RWPE1 (cell line): ENCODE data around the gene CDC42EP4.
A peak's percentile ranks its signal among the peaks of the same experiment; 100 is the strongest.
"Not testable (repeated sequence)": the region's sequence is repeated elsewhere in the genome, so short reads cannot be mapped to it uniquely, and the experiment has no call there.

Experiments used
- CTCF ChIA-PET: fragments of 350-600 bp; sonication (Branson Sonifier 250); formaldehyde crosslinking; extraction: SDS; loops from one replicate; lab custom pipeline; 2021; lab: Yijun Ruan, JAX
- POLR2A ChIA-PET: fragments of 400-600 bp; formaldehyde crosslinking; extraction: SDS; loops from one replicate; lab custom pipeline; 2020; ENCODE audit warnings: antibody characterized with exemption; ENCODE audit not compliant: low non-redundant PET; lab: Yijun Ruan, JAX
- DNase-seq: peaks from one replicate; pipeline ENCODE4 v3.0.0; 2012; ENCODE audit warnings: low spot score
- H3K27ac ChIP-seq: fragments of 450-650 bp; 2 replicates; pipeline ENCODE4 v1.5.1; 2017
- TF ChIP-seq, protein P1 (sequence below): fragments of 450-650 bp; conservative IDR thresholded peaks from 2 replicates; pipeline ENCODE4 v1.5.1; 2017; ENCODE audit warnings: low read depth, mild to moderate bottlenecking

The CDC42EP4 gene

DNA sequence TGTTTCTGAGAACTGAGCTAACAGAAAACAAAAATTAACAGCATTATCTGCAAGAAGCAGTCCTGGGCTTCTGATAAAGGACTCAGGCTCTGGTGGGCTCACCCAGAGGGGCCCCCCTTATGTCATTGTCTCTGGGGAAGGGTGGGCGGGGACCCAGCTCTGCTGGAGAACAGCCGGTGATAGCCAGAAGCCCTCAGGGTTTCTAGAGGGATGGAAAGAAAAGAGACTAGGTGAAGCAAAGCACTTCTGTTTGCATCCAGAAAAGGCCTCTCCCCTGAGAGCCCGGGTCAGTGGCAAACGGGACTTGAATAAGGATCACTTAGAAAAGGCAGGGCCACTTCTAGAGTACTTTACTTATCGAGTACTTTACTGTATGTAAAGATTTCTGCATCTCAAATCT lies 7.0 kb upstream of the CDC42EP4 start:
- peak overlapping the region; percentile 84 for H3K27ac ChIP-seq
- POLR2A ChIA-PET = interaction anchor here (0.6 kb wide), 1 partner anchor 11 kb away, joined by 7 read pairs; no protein-coding TSS in a partner anchor
- CTCF ChIA-PET = no interaction called here
- TF ChIP-seq, protein P1, sequence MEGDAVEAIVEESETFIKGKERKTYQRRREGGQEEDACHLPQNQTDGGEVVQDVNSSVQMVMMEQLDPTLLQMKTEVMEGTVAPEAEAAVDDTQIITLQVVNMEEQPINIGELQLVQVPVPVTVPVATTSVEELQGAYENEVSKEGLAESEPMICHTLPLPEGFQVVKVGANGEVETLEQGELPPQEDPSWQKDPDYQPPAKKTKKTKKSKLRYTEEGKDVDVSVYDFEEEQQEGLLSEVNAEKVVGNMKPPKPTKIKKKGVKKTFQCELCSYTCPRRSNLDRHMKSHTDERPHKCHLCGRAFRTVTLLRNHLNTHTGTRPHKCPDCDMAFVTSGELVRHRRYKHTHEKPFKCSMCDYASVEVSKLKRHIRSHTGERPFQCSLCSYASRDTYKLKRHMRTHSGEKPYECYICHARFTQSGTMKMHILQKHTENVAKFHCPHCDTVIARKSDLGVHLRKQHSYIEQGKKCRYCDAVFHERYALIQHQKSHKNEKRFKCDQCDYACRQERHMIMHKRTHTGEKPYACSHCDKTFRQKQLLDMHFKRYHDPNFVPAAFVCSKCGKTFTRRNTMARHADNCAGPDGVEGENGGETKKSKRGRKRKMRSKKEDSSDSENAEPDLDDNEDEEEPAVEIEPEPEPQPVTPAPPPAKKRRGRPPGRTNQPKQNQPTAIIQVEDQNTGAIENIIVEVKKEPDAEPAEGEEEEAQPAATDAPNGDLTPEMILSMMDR = no peak
- no peak for DNase-seq

DNA sequence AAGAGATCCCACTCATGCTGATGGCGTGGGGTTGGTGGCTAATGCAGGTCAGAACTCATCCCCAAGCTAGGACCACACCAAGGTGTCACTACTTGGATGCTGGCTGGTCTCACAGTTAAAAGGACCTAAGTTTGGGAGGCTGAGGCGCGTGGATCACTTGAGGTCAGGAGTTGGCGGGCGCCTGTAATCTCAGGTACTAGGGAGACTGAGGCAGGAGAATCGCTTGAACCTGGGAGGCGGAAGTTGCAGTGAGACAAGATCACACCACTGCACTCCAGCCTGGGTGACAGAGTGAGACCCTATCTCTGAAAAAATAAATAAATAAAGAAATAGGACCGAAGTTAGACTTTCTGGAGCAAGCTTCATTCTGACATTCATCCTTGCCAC lies 6.6 kb upstream of the CDC42EP4 start:
- no peak for DNase-seq
- ChIA-PET POLR2A (interaction anchor here (0.6 kb wide), 1 partner anchor 11 kb away, joined by 7 read pairs; no protein-coding TSS in a partner anchor), CTCF (no interaction called here)
- H3K27ac ChIP-seq = peak overlapping the region; percentile 84
- TF ChIP-seq, protein P1 = no peak

DNA sequence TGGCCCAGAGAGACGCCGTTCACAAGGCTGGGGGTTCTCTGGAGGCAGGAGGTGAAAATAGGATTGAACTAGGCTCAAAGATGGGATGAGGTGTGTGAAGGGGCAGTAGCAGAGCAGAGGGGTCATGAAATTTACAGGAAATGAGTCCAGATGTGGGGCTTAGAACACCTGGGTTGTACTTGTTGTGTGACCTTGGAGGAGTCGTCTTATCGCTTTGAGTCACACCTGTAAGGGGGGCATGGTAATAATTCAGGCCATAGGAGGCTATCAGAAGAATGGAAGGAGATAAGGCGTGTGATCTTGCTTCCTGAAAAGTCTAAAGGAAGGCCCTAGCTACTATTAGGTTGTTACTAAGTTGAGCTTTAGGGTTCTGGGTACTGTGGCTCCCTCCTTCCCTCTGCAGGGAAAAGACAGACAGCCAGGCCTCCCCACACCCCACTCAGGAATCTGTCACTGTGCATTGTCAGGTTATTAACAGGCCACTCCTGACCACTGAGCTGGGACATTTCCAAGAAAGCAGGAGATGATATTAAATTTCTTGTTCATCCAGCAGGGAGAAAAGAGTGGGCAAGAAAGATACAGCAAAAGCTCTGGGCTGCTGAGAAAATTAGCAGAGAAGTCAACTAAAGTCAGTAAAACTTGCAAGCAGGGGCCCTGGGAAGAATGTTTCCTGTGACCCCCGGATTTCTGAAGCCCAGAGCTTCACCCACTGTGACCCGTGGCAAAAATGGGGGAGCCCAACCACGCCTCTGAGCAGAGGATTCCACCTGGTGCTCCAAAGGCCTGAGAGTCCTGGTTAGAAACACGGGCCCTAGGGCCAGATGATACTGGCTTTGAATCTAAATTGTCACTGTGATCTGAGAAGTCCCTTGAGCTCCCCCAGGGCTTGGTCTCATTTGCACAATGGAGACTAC lies 6.0 kb upstream of the CDC42EP4 start:
- POLR2A ChIA-PET = interaction anchor here (0.6 kb wide), 1 partner anchor 10 kb away, joined by 7 read pairs; no protein-coding TSS in a partner anchor

GRCh38 chr17:73316919-73317505 lies 5.2 kb upstream of the CDC42EP4 start:
- TF ChIP-seq, protein P1 = no peak
- CTCF ChIA-PET = interaction anchor here (1.5 kb wide), 1 partner anchor 53 kb away, joined by 3 read pairs; no protein-coding TSS in a partner anchor
- POLR2A ChIA-PET = interaction anchor here (0.6 kb wide), 1 partner anchor 84 kb away, joined by 5 read pairs; no protein-coding TSS in a partner anchor
- no peak for DNase-seq
- peak overlapping the region; percentile 84 for H3K27ac ChIP-seq

More for the DNA sequence above, 6.0 kb upstream of the CDC42EP4 start:
- CTCF ChIA-PET = no interaction called here
- DNase-seq = no peak
- TF ChIP-seq, protein P1 = no peak
- H3K27ac ChIP-seq = peak overlapping the region; percentile 84

- H3K27ac ChIP-seq = peak overlapping the region; percentile 84
- CTCF ChIA-PET = interaction anchor here (1.0 to 1.3 kb wide), 2 partner anchors 55 to 60 kb away, joined by 4 read pairs; no protein-coding TSS in a partner anchor
- TF ChIP-seq, protein P1 = no peak
- DNase-seq = no peak
- POLR2A ChIA-PET = no interaction called here
These were observed 3.7 kb upstream of the CDC42EP4 start for GRCh38 chr17:73315471-73315870.

DNA sequence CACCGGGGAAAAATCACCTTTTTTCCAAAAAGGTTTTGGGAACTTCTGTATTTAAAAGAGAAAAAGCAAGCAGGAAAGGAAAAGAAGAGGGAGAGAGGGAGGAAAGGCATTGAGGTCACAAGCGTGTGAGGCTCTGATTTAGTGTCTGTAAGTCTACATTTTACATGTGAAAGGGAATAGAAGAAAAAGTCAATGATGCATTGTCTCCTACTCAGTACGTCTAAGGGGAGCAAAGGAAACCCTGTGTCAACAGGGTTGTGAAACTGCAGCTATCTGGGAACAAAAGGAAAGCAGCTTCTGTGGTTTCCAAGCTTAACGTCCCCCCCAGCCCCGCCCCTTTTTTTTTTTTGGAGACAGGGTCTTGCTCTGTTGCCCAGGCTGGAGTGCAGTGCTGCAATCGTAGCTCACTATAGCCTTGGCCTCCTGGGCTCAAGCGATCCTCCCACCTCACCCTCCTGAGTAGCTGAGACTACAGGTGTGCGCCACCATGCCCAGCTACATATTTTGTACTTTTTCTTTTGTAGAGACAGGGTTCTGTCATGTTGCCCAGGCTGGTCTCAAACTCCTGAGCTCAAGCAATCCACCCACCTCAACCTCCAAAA lies 1.8 kb upstream of the CDC42EP4 start:
- CTCF ChIA-PET = no interaction called here
- H3K27ac ChIP-seq = peak overlapping the region; percentile 84
- POLR2A ChIA-PET = no interaction called here
- no peak for DNase-seq
- TF ChIP-seq, protein P1 = no peak

DNA sequence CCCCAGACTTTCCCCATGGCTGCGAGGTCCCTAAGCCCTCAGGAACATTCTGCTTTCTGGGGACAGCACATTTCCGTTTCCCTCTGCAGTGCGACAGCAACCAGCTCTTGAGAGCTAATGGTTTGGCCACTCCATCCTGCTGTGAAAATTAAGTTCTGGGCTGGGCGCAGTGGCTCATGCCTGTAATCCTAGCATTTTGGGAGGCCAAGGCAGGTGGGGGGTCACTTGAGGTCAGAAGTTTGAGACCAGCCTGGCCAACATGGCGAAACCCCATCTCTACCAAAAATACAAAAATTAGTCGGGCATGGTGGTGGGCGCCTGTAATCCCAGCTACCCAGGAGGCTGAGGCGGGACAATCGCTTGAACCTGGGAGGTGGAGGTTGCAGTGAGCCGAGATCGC lies 1.1 kb upstream of the CDC42EP4 start:
- POLR2A ChIA-PET = interaction anchor here (0.6 kb wide), 1 partner anchor 863 kb away, joined by 3 read pairs; no protein-coding TSS in a partner anchor

More for the DNA sequence above, 1.1 kb upstream of the CDC42EP4 start:
- peak overlapping the region; percentile 94 for H3K27ac ChIP-seq
- not testable (repeated sequence) for DNase-seq
- CTCF ChIA-PET = interaction anchor here (0.6 to 0.8 kb wide), 3 partner anchors 54 to 727 kb away, joined by 3 to 7 read pairs (median 4); no protein-coding TSS in a partner anchor
